CD4-positive, alpha-beta T cell treated with Interleukin-17A for 1 hour (primary cell): ENCODE data around the gene IQGAP1.

Experiments used
- DNase-seq: peaks from one replicate; pipeline ENCODE4 v3.0.0-alpha.2; 2020

The IQGAP1 gene

GRCh38 chr15:90540768-90541167, 152.7 kb downstream of the IQGAP1 start:
- no peak for DNase-seq

DNA sequence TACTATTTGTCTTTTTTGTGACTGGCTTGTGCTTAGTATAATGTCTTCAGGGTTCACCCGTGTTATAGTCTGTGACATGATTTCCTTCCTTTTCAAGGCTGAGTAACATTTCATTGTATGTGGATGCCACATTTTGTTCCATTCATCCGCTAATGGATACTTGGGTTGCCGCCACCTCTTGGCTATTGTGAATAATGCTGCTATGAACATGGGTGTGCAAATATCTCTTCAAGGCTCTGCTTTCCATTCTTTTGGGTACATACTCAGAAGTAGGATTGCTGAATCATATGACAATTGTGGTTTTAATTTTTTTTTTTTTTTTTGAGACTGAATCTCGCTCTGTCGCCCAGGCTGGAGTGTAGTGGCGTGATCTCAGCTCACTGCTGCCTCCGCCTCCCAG, 157.1 kb downstream of the IQGAP1 start:
- DNase-seq: no peak

GRCh38 chr15:90547540-90547939, 159.5 kb downstream of the IQGAP1 start:
- DNase-seq: no peak

DNA sequence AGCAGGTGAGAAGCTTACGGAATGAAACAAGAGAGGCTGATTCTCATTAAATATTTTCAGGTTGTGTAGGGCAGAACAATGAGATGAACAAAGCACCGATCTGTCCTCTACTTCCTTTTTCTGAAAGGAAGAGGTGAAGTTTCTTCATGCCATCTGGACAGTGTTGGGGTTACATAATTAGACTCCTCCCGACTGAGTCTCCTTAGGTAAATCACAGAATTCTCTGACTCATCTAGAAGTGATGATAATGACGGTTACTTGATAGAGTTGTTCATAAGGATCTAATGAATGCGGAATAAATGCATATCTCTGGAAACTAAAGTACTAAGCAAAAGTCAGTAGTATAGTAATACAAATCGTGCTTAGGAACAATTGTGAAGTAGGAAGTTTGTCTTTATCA, 162.9 kb downstream of the IQGAP1 start:
- no peak for DNase-seq
